HG02943 (cell line): Measurements from ENCODE around the gene P2RX7.
"Not testable (repeated sequence)": the region's sequence is repeated elsewhere in the genome, so short reads cannot be mapped to it uniquely, and the experiment has no call there.

ENCODE experiments used
- ATAC-seq: cut with Tn5 transposase; IDR thresholded peaks from one replicate; pipeline ENCODE4 v1.9.1; 2021; ENCODE audit warnings: mild to moderate bottlenecking, low read depth, moderate library complexity; ENCODE audit not compliant: unreplicated experiment

P2RX7 gene

DNA sequence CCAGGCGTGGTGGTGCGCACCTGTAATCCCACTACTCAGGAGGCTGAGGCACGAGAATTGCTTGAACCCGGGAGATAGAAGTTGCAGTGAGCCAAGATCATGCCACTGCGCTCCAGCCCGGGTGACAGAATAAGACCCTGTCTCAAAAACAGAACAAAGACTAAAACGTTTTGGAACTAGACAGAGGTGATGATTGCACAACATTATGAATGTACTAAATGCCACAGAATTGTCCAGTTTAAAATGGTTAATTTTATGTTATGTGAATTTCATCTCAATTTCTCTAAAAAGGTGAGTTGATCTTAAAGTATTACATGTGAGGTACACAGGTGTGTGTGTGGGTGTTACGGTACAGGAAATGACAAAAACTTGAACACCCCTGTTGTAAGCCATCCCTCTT is 93.7 kb downstream of the P2RX7 start:
- ATAC-seq = no peak

DNA sequence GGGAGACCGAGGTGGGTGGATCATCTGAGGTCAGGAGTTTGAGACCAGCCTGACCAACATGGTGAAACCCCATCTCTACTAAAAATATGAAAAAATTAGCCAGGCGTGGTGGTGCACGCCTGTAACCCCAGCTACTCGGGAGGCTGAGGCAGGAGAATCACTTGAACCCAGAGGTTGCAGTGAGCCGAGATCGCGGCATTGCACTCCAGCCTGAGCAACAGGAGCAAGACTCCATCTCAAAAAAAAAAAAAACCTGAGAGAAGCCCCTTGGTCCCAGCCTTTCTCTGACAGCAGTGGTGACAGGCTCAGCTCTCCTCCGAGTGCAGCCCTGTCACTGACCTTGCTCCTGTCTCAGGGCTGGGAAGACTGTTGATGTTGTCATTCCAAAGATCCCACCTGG is 94.2 kb downstream of the P2RX7 start:
- not testable (repeated sequence) for ATAC-seq

DNA sequence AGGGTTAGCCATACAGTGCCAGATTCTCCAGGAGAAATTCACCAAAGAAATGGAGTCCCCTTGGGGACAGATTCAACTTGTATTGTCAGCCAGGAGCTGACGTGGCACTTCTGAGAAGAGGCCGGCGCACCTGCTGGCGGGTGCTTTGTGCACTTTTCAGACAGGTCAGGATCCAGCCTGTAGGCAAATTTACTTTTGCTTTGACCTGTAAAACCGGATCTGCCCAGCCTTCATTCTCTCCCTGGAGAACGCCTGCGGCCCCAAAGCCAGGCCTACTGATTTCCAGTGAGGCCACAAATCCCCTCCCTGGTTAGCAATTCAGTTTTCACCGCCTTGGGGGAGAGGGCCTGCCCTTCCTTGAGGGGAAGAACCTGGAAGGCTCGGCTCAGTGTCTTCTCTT is 94.6 kb downstream of the P2RX7 start:
- no peak for ATAC-seq

DNA sequence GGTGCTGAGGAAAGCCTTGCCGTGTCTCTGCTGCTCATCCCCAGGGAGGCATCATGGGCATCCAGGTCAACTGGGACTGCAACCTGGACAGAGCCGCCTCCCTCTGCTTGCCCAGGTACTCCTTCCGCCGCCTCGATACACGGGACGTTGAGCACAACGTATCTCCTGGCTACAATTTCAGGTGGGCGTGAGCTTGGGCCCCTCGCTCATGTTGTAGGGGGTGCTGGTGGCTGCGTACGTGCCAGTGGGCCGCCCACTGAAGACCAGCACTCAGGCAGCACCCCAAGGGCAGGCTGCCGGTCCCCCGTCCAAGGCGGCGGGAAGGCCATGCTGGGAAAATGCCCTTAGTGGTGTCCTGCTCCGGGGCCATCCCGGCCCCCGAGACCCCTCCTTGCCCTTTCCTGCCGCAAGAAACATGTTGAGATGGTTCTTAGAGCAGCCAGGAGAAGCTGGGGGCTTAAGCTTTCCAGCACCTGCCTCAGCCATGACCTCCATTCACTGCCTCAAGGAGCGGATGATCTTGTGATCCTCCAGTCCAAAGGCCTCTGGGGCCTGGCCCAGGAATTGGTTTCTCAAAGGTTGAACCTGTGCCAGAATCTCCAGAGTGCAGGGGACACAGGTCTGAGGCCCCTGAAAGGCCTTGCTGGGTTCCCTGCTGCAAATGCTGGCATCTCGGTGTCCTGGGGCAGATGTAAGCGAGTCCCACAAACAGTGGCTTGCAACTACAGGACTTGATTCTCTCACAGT is 96.4 kb downstream of the P2RX7 start:
- no peak for ATAC-seq

DNA sequence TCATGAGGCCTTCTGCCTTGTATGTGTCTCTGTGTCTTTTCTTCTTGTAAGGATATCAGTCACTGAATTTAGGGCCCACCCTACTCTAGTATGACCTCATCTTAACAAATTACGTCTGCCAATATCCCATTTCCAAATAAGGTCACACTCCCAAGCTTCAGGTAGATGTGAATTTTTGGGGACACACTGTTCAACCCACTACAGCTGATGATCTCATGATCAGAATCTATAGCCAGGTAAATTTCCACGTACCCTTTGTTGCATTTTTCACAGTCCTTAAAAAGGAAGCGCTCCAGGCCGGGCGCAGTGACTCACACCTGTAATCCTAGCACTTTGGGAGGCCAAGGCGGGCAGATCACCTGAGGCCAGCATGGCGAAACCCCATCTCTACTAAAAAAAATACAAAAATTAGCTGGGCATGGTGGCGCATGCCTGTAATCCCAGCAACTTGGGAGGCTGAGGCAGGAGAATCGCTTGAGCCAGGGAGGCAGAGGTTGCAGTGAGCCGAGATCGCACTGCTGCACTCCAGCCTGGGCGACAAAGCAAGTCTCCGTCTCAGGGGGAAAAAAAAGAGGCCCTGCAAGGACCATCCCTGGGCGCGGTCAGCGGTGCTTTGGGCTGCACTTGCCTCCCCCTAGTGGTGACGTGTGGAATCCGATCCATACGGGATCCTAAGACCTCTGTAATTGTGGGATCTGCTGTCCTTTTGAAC is 97.3 kb downstream of the P2RX7 start:
- not testable (repeated sequence) for ATAC-seq

DNA sequence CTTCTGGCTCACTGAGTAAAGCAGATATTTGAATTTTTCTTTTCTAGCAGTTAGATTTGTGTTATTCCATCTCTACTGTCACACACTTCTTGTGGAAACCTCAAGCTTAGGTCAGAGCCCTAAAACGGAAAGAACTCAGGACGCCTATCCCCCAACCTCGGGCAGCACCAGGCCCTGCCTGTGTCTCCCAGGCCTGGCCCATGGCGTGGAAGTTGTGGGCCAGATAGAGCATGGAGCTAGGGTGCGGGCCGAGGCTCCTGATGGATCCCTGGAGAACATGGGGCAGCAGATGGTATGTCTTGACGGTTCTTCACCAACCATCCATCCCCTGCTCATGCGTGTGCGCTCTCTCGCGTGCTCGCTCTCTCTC is 97.8 kb downstream of the P2RX7 start:
- no peak for ATAC-seq

DNA sequence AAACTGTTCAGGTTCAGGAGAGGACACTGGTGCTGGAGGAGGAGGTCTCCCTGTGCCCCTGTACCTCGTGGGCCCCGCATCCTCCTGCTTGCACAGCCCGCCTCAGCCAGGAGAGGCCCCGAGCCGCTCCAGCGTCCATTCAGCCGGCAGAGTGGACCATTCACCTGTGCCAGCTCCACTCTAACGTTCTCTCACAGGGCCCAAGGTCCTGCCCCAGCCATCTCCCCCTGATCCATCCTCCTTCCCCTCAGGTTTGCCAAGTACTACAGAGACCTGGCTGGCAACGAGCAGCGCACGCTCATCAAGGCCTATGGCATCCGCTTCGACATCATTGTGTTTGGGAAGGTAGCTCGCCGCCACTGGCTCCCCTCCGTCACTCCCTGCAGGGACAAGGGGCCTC is 99.5 kb downstream of the P2RX7 start:
- ATAC-seq = no peak

DNA sequence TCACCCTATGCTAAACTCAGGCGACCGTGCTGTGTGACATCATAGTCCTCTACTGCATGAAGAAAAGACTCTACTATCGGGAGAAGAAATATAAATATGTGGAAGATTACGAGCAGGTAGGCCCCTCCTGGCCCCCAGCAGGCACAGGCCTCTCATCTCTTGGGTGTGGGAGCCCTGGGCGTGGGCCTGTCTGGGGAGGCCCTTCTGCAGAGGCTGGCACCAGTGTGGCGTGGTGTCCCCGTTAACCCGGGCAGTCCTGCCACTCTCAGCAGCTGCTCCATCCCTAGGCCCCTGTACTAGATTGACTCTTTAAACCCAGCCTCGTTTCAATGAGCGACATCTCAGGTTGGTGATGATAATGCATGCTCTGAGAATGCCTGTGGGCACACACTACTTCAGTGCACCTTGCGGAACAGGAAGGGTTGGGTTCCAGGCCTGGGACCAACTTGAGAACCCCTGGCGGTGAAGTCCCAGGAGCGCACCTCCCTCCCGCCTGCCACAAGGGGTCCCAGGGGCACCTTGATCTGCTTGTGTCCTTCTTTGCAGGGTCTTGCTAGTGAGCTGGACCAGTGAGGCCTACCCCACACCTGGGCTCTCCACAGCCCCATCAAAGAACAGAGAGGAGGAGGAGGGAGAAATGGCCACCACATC is 100.4 kb downstream of the P2RX7 start:
- ATAC-seq = no peak

DNA sequence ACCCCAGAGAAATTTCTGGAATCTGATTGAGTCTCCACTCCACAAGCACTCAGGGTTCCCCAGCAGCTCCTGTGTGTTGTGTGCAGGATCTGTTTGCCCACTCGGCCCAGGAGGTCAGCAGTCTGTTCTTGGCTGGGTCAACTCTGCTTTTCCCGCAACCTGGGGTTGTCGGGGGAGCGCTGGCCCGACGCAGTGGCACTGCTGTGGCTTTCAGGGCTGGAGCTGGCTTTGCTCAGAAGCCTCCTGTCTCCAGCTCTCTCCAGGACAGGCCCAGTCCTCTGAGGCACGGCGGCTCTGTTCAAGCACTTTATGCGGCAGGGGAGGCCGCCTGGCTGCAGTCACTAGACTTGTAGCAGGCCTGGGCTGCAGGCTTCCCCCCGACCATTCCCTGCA is 100.9 kb downstream of the P2RX7 start:
- ATAC-seq = no peak

DNA sequence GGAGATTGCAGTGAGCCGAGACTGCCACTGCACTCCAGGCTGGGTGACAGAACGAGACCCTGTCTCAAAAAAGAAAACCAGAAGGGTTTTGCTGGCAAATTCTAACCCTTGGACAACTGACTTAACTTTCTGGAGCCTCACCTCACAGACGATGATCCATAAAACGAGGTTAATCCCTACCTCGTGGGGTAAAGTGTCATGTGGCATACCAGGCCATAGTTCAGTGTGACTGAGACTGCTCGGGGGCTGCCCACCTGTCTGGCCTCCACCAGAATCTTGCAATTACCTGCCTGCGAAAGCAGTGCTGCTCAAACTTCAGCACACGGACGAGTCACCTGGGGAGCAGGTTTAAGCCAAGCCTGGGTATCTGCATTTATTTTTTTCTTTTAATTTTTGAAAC is 104.1 kb downstream of the P2RX7 start:
- ATAC-seq = no peak

DNA sequence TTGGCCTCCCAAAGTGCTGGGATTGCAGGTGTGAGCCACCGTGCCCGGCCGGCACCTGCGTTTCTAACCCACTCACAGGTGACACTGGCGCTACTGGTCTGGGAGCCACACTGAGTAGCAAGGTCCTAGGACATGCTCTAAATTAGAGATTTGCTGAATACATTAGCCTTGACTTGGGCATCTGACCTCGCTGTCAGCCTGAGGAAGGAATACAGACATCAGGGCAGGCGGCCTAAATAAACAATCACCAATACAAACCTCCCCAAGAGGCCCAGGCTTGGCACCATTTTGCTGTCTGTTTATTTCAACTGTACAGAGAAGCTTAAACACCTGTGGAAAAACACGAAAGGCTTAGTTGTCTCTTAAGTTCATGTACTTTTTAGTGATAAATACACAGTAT is 104.7 kb downstream of the P2RX7 start:
- no peak for ATAC-seq
